SK-N-SH (cell line): ENCODE measurements around the gene INPP5A. TPM values are rescaled to one million over a fixed set of nuclear protein-coding genes. Genes with fewer than 3 reads are reported as not detected.
"Not testable (repeated sequence)": the region's sequence is repeated elsewhere in the genome, so short reads cannot be mapped to it uniquely, and the experiment has no call there.

Experiments used
- CTCF ChIA-PET: fragments of 300-600, 350-600 bp; formaldehyde crosslinking; extraction: SDS; loops from one replicate; lab custom pipeline; 2021; lab: Yijun Ruan, JAX
- POLR2A ChIA-PET: fragments of 350-600 bp; sonication (Branson Sonifier 250); formaldehyde crosslinking; extraction: SDS; loops from one replicate; lab custom pipeline; 2020; ENCODE audit warnings: antibody characterized with exemption, inconsistent platforms; lab: Yijun Ruan, JAX
- DNase-seq: peaks from one replicate; pipeline ENCODE4 v3.0.0; 2012
- H2AFZ ChIP-seq: fragments of 200-600 bp; sonication (generic); 2 replicates; pipeline ENCODE4 v1.8.1; 2016; ENCODE audit warnings: antibody characterized with exemption, mild to moderate bottlenecking, low read depth
- H3F3A ChIP-seq: fragments of 200-600 bp; sonication (generic); replicated peaks from 2 replicates; pipeline ENCODE3; 2016; ENCODE audit warnings: antibody characterized with exemption, mild to moderate bottlenecking; ENCODE audit not compliant: insufficient read depth
- H3K27ac ChIP-seq, 2 experiments: fragments of 200-500 bp in 1 of 2; fragments of 200-600 bp in 1 of 2; sonication (Bioruptor generic) in 1 of 2; sonication (generic), shearing (Covaris generic) in 1 of 2; 2 replicates each; pipeline versions ENCODE4 v1.5.1 to v1.6.1; 2014 to 2016; ENCODE audit warnings: low read depth in 2 of 2, inconsistent platforms in 1 of 2, low read length in 1 of 2, mild to moderate bottlenecking in 1 of 2, mixed read lengths in 1 of 2
- H3K27me3 ChIP-seq: fragments of 200-600 bp; sonication (generic), shearing (Covaris generic); 2 replicates; pipeline ENCODE4 v1.6.1; 2016; ENCODE audit warnings: mixed run types; ENCODE audit not compliant: insufficient read depth
- H3K36me3 ChIP-seq, 2 experiments: fragments of 200-500 bp in 1 of 2; fragments of 200-600 bp in 1 of 2; sonication (Bioruptor generic) in 1 of 2; sonication (generic) in 1 of 2; replicated peaks in 1 of 2; 2 replicates each; pipeline versions ENCODE3 to v1.5.1; 2014 to 2016; ENCODE audit warnings: low read length in 1 of 2, mild to moderate bottlenecking in 1 of 2; ENCODE audit not compliant: insufficient read depth in 2 of 2, control insufficient read depth in 1 of 2
- H3K4me1 ChIP-seq, 2 experiments: fragments of 200-500 bp in 1 of 2; fragments of 200-600 bp in 1 of 2; sonication (Bioruptor generic) in 1 of 2; sonication (generic), shearing (Covaris generic) in 1 of 2; 2 replicates each; pipeline versions ENCODE4 v1.5.1 to v1.6.1; 2014 to 2016; ENCODE audit warnings: low read depth in 1 of 2, low read length in 1 of 2, mixed run types in 1 of 2; ENCODE audit not compliant: insufficient read depth in 2 of 2, control insufficient read depth in 1 of 2
- H3K4me2 ChIP-seq: fragments of 200-600 bp; sonication (generic), shearing (Covaris generic); 2 replicates; pipeline ENCODE4 v1.6.1; 2017; ENCODE audit warnings: mixed run types
- H3K4me3 ChIP-seq, 2 experiments: fragments of 200-500 bp in 1 of 2; fragments of 200-600 bp in 1 of 2; sonication (Bioruptor generic) in 1 of 2; sonication (generic), shearing (Covaris generic) in 1 of 2; 2 replicates each; pipeline versions ENCODE4 v1.5.1 to v1.8.1; 2014 to 2016; ENCODE audit warnings: low read depth in 2 of 2, inconsistent platforms in 1 of 2, low read length in 1 of 2, mild to moderate bottlenecking in 1 of 2, mixed read lengths in 1 of 2, moderate library complexity in 1 of 2
- H3K79me2 ChIP-seq: fragments of 200-600 bp; sonication (generic); 2 replicates; pipeline ENCODE4 v1.8.1; 2017; ENCODE audit warnings: mild to moderate bottlenecking; ENCODE audit not compliant: insufficient read depth
- H3K9ac ChIP-seq: fragments of 200-600 bp; sonication (generic); 2 replicates; pipeline ENCODE4 v1.6.1; 2017; ENCODE audit warnings: mixed run types
- H3K9me2 ChIP-seq: fragments of 200-600 bp; sonication (generic); 2 replicates; pipeline ENCODE4 v1.6.1; 2017; ENCODE audit warnings: mixed run types
- H3K9me3 ChIP-seq: fragments of 200-600 bp; sonication (generic); 2 replicates; pipeline ENCODE4 v1.6.1; 2017; ENCODE audit warnings: mixed run types, mild to moderate bottlenecking, moderate library complexity
- H4K20me1 ChIP-seq: fragments of 200-600 bp; sonication (generic); 2 replicates; pipeline ENCODE4 v1.6.1; 2017; ENCODE audit warnings: mild to moderate bottlenecking, mixed run types; ENCODE audit not compliant: insufficient read depth
- GATA2 ChIP-seq: sonication (generic); formaldehyde crosslinking; IDR thresholded peaks from 2 replicates; pipeline ENCODE4 v1.5.0; 2020; ENCODE audit warnings: mild to moderate bottlenecking, missing genetic modification reagents
- NFIC ChIP-seq: IDR thresholded peaks from 2 replicates; pipeline ENCODE4 v1.4.0; 2012; ENCODE audit warnings: borderline replicate concordance
- NRF1 ChIP-seq: IDR thresholded peaks from 2 replicates; pipeline ENCODE4 v1.6.1; 2012; ENCODE audit warnings: low read depth, mild to moderate bottlenecking, low read length
- WGBS: methylation state at CpG from one replicate; pipeline ENCODE4 v1.1.6; 2017; ENCODE audit warnings: low lambda C conversion rate; 5-methylcytosine and 5-hydroxymethylcytosine counted together
- polyA plus RNA-seq, 3 experiments: library from polyadenylated mRNA; depleted of rRNA; stranded (reverse); fragments of >200 nt; gene quantifications; 2 replicates each; pipeline ENCODE4 v1.2.3, GENCODE V29; 2012
- TF ChIP-seq, protein P1 (sequence below): fragments of 200-600 bp; sonication (generic); IDR thresholded peaks from 2 replicates; pipeline ENCODE4 v1.6.1; 2017; ENCODE audit warnings: antibody characterized with exemption, mild to moderate bottlenecking, moderate library complexity
- TF ChIP-seq, protein P2 (sequence below): IDR thresholded peaks from 2 replicates; pipeline ENCODE4 v1.6.1; 2012; ENCODE audit warnings: mild to moderate bottlenecking, low read depth, low read length, moderate library complexity

The INPP5A gene
- polyA plus RNA-seq, 1 of the 3 experiments (the other 2 are of a cell fraction) = 12.0 TPM

DNA sequence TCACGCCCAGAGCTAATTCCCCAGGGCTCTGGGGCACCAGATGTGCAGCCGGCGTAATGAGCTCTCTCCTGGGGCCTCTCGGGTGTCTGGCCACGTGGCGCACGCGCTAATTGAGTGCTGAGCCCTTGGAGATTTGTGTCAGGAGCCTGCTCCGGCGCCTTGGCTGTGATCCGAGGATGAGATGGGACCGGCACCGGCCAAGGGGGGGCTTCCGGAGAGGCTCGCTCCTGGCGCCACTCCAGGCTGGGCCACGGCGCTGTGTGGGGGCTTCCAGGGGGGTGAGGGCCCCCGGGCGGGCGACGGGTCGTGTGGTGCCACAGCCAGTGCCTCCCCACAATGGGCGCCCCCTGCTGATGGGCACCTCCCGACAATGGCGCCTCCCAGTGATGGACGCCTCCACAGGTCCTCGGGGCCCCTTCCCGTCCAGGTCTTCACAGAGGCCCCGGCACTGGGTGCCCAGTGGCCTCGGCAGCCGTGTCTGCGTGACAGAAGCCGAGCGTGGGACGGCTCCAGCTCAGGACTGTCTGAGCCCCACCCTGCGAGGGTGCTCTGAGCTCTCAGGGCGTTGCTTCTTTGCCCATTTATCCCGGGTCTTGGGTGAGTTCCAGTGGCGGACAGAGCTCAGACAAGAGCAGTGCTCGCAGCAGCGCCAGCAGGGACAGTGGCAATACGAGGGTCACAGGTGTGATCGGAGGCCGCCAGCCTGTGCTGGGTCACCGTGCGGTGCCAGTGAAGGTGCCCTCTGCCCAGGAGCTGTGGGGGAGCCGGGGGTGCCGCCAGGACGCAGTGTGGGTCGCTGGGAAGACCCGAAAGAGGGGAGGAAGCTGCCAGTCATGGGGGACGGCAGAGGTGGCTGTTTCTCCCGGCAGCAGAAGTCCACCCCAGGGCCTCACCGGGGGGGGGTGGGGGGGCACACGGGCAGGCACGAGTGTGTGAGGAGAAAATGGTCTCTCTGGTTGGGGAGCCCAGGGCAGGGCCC, 256.6 kb downstream of the INPP5A start:
- H2AFZ ChIP-seq = no peak overlapping the region
- DNase-seq = peak; percentile 75
- no peaks in the 10 kb centered on the region for H3K36me3 ChIP-seq
- no peaks in the 10 kb centered on the region for H3K9me3 ChIP-seq
- no peaks in the 10 kb centered on the region for H3F3A ChIP-seq
- POLR2A ChIA-PET = no interaction called here
- CTCF ChIA-PET = interaction anchor here (0.6 to 4.5 kb wide), 7 partner anchors 9 to 139 kb away, joined by 3 to 42 read pairs (median 6); no protein-coding TSS in a partner anchor
- H3K27me3 ChIP-seq = peaks cover 31% of the 10 kb centered on the region
- TF ChIP-seq, protein P1, sequence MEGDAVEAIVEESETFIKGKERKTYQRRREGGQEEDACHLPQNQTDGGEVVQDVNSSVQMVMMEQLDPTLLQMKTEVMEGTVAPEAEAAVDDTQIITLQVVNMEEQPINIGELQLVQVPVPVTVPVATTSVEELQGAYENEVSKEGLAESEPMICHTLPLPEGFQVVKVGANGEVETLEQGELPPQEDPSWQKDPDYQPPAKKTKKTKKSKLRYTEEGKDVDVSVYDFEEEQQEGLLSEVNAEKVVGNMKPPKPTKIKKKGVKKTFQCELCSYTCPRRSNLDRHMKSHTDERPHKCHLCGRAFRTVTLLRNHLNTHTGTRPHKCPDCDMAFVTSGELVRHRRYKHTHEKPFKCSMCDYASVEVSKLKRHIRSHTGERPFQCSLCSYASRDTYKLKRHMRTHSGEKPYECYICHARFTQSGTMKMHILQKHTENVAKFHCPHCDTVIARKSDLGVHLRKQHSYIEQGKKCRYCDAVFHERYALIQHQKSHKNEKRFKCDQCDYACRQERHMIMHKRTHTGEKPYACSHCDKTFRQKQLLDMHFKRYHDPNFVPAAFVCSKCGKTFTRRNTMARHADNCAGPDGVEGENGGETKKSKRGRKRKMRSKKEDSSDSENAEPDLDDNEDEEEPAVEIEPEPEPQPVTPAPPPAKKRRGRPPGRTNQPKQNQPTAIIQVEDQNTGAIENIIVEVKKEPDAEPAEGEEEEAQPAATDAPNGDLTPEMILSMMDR = peak; percentile 43
- TF ChIP-seq NRF1 = no peak
- peak; percentile 25; the same call in 1 of the 2 replicates for TF ChIP-seq GATA2 (CRISPR knock-in tag)
- no peak overlapping the region for H3K9ac ChIP-seq
- H4K20me1 ChIP-seq = no peaks in the 10 kb centered on the region
- peak overlapping the region; percentile 37 for H3K4me2 ChIP-seq
- H3K4me1 ChIP-seq = peaks cover 0 to 16% of the 10 kb centered on the region in 2 experiments; a peak in 1 of 4 replicates
- H3K79me2 ChIP-seq = no peaks in the 10 kb centered on the region
- H3K27ac ChIP-seq = no peak overlapping the region
- no peaks in the 10 kb centered on the region for H3K9me2 ChIP-seq
- WGBS = 9% methylated on average over 23 of the region's 57 CpGs
- 0 out of 4 replicates have a peak overlapping the region, but pooled peaks of 1 of the 2 experiments have one; percentile 9 for H3K4me3 ChIP-seq

DNA sequence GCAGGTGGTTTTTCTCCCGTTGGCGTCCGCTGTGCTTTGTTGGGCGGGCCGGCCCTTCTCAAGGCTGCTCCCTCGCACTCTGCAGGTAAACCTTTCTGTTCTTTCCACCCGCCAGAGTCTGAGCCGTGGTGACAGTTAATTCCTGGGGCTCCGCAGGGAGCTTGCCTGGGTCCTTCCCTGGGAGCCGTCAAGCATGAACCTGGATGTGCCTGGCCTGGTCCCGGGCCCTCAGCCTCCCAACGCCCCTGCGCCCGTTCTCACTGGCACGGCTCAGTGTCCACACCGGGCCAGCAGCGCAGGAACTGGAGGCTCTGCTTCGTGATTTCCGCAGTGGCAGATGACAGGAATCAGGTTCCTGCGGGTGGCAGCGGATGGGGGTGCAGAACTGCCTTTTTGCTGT, 259.3 kb downstream of the INPP5A start:
- Histone ChIP-seq H3K4me1 (peaks cover 0 to 16% of the 10 kb centered on the region in 2 experiments; a peak in 1 of 4 replicates), H3K9ac (no peak overlapping the region), H3K9me2 (no peaks in the 10 kb centered on the region), H3K27me3 (peaks cover 12% of the 10 kb centered on the region), H3K4me2 (no peak overlapping the region), H3K36me3 (no peaks in the 10 kb centered on the region), H3K9me3 (no peaks in the 10 kb centered on the region), H3K4me3 (no peak overlapping the region), H3K79me2 (no peaks in the 10 kb centered on the region), H2AFZ (no peak overlapping the region), H3F3A (no peaks in the 10 kb centered on the region), H3K27ac (no peak overlapping the region), H4K20me1 (no peaks in the 10 kb centered on the region)
- ChIA-PET CTCF (interaction anchor here (1.3 to 4.5 kb wide), 2 partner anchors 142 kb away, joined by 5 to 42 read pairs; no protein-coding TSS in a partner anchor), POLR2A (no interaction called here)
- 86% methylated on average over 7 of the region's 21 CpGs for WGBS
- DNase-seq = no peak
- TF ChIP-seq GATA2 (CRISPR knock-in tag) (no peak), NFIC (no peak)
- TF ChIP-seq, protein P2, sequence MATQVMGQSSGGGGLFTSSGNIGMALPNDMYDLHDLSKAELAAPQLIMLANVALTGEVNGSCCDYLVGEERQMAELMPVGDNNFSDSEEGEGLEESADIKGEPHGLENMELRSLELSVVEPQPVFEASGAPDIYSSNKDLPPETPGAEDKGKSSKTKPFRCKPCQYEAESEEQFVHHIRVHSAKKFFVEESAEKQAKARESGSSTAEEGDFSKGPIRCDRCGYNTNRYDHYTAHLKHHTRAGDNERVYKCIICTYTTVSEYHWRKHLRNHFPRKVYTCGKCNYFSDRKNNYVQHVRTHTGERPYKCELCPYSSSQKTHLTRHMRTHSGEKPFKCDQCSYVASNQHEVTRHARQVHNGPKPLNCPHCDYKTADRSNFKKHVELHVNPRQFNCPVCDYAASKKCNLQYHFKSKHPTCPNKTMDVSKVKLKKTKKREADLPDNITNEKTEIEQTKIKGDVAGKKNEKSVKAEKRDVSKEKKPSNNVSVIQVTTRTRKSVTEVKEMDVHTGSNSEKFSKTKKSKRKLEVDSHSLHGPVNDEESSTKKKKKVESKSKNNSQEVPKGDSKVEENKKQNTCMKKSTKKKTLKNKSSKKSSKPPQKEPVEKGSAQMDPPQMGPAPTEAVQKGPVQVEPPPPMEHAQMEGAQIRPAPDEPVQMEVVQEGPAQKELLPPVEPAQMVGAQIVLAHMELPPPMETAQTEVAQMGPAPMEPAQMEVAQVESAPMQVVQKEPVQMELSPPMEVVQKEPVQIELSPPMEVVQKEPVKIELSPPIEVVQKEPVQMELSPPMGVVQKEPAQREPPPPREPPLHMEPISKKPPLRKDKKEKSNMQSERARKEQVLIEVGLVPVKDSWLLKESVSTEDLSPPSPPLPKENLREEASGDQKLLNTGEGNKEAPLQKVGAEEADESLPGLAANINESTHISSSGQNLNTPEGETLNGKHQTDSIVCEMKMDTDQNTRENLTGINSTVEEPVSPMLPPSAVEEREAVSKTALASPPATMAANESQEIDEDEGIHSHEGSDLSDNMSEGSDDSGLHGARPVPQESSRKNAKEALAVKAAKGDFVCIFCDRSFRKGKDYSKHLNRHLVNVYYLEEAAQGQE = no peak

DNA sequence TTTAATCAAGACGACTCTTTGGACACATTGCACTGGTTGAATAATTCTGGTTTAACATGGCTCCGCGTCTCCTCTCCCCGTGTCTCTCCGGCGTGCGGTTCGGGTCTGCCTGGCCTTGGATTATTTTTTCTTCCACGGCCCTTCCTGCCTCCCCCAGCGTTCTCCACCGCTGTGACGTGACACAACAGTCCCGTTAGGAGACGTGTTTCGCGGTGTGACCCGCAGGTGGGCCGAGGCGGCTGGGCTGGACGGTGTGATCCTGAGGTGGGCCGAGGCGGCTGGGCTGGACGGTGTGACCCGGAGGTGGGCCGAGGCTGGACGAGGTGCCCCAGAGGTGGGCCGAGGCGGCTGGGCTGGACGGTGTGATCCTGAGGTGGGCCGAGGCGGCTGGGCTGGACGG, 260.4 kb downstream of the INPP5A start:
- H3K9ac ChIP-seq, H3K9me2 ChIP-seq, H3K36me3 ChIP-seq, H3K79me2 ChIP-seq, H3K4me2 ChIP-seq, POLR2A ChIA-PET, H2AFZ ChIP-seq, H3K27ac ChIP-seq, H3F3A ChIP-seq, DNase-seq, H3K9me3 ChIP-seq, H3K4me3 ChIP-seq, H4K20me1 ChIP-seq, H3K27me3 ChIP-seq: not testable (repeated sequence)
- peaks cover 0 to 16% of the 10 kb centered on the region in 2 experiments; a peak in 1 of 4 replicates for H3K4me1 ChIP-seq
- CTCF ChIA-PET = interaction anchor here (1.3 kb wide), 1 partner anchor 143 kb away, joined by 5 read pairs; no protein-coding TSS in a partner anchor
- WGBS = 83% methylated on average over 20 of the region's 32 CpGs
